ENCODE results near the gene ASIP. TPM values are rescaled to one million over a fixed set of nuclear protein-coding genes. Genes with fewer than 3 reads are reported as not detected.

ASIP gene
- total and polyA plus RNA-seq, 2 of the 13 experiments (the other 11 are each of a cell fraction or from before 2014, with no cell fraction given): not detected

DNA sequence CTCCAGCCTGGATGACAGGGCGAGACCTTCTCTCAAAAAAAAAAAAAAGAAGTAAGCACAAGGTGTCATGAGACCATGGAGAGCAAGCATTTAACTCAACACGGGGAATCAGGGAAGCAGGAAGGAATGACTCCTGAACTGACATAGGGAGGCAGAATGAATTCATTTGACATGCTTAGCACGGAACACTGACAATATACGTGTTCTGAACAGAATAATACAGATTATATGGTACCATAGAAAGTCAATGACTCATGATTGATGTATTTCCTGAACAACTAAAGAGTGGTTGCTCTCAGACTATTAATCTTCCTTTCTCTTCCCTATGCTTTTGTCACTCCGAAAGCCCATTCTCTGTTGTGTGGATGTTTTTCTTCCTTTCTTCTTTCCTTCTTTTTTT lies 20.7 kb upstream of the ASIP start:
- Histone ChIP-seq H3K9ac (ENCODE audit: insufficient read depth, low read depth, low read length) (no peak overlapping the region), H3K36me3 (replicated peaks in 1 of 2; ENCODE audit: control insufficient read depth in 1 of 2, insufficient read depth in 2 of 2, low read length in 2 of 2) (no peaks in the 10 kb centered on the region), H3K79me2 (ENCODE audit: insufficient read depth, low read length) (no peaks in the 10 kb centered on the region), H3K27ac (ENCODE audit: extremely low read length, insufficient read depth, low read length) (no peak overlapping the region), H3K4me1 (ENCODE audit: insufficient read depth, low read length) (peaks cover 10% of the 10 kb centered on the region), H3K4me2 (ENCODE audit: low read depth, low read length) (no peak overlapping the region), H2AFZ (ENCODE audit: low read length) (no peak overlapping the region), H3K4me3 (replicated peaks in 1 of 3; ENCODE audit: insufficient read depth in 1 of 3, low read depth in 2 of 3, low read length in 3 of 3) (no peak overlapping the region), H3K9me3 (ENCODE audit: low read length) (no peaks in the 10 kb centered on the region), H3K27me3 (ENCODE audit: control insufficient read depth in 1 of 2, insufficient read depth in 2 of 2, low read length in 2 of 2) (peaks cover 0 to 42% of the 10 kb centered on the region in 2 experiments; a peak in 3 of 5 replicates), H4K20me1 (ENCODE audit: insufficient read depth, low read length) (no peaks in the 10 kb centered on the region)
- FAIRE-seq: no peak
- WGBS (ENCODE audit: low lambda C conversion rate): 28% methylated on average over 5 of the region's 5 CpGs
- no peak for ATAC-seq
- ChIA-PET POLR2A (no interaction called here), CTCF (ENCODE audit: low intra/inter-chr PET ratio, low total read pairs) (no interaction called here)
- no TSS peak for BruUV-seq (replicated peaks)
- in situ Hi-C loops (cut with HindIII; ENCODE audit: extremely low pct_ligation_motif_present, low pct_unique_long_range_greater_than_20kb): no loop called here
- no peak for TF ChIP-seq SYNCRIP (IDR thresholded peaks at IDR 0.05; ENCODE audit: insufficient read depth, low read depth, low read length)
- no peak for TF ChIP-seq ZNF329 (CRISPR knock-in tag; IDR thresholded peaks at IDR 0.05; ENCODE audit: low read depth)
- TF ChIP-seq ZNF644 (CRISPR knock-in tag; IDR thresholded peaks at IDR 0.05; ENCODE audit: low read depth): no peak
- no peak for TF ChIP-seq ZNF235 (CRISPR knock-in tag; IDR thresholded peaks at IDR 0.05; ENCODE audit: borderline replicate concordance)
- TF ChIP-seq ZBTB8A (CRISPR knock-in tag; IDR thresholded peaks at IDR 0.05; ENCODE audit: borderline replicate concordance, low read depth): no peak
- TF ChIP-seq, protein P1, sequence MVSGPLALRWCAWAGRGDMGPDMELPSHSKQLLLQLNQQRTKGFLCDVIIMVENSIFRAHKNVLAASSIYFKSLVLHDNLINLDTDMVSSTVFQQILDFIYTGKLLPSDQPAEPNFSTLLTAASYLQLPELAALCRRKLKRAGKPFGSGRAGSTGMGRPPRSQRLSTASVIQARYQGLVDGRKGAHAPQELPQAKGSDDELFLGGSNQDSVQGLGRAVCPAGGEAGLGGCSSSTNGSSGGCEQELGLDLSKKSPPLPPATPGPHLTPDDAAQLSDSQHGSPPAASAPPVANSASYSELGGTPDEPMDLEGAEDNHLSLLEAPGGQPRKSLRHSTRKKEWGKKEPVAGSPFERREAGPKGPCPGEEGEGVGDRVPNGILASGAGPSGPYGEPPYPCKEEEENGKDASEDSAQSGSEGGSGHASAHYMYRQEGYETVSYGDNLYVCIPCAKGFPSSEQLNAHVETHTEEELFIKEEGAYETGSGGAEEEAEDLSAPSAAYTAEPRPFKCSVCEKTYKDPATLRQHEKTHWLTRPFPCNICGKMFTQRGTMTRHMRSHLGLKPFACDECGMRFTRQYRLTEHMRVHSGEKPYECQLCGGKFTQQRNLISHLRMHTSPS (CRISPR knock-in tag; IDR thresholded peaks at IDR 0.05; ENCODE audit: low read depth): no peak
- TF ChIP-seq AKAP8 (CRISPR knock-in tag; IDR thresholded peaks at IDR 0.05): no peak
- TF ChIP-seq, protein P2, sequence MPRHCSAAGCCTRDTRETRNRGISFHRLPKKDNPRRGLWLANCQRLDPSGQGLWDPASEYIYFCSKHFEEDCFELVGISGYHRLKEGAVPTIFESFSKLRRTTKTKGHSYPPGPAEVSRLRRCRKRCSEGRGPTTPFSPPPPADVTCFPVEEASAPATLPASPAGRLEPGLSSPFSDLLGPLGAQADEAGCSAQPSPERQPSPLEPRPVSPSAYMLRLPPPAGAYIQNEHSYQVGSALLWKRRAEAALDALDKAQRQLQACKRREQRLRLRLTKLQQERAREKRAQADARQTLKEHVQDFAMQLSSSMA (CRISPR knock-in tag; IDR thresholded peaks at IDR 0.05): no peak
- no peak for TF ChIP-seq ZNF747 (CRISPR knock-in tag; IDR thresholded peaks at IDR 0.05; ENCODE audit: borderline replicate concordance)
- no peak for TF ChIP-seq TRIM24 (CRISPR knock-in tag; IDR thresholded peaks at IDR 0.05)
- no peak for DNase-seq (ENCODE audit: low spot score)
- intact Hi-C loops (cut with micrococcal nuclease; ENCODE audit: unreplicated experiment): no loop called here

Measured in HepG2 (cell line).